Mucosa of descending colon (tissue), 3 donors: ENCODE results near the gene LRRIQ1. TPM values are rescaled to one million over a fixed set of nuclear protein-coding genes. Genes with fewer than 3 reads are reported as not detected.

ENCODE experiments used
- ATAC-seq: fragments of 200-7000 bp; cut with Tn5 transposase; one replicate; pipeline ENCODE4 v1.9.1; 2020; ENCODE audit warnings: mild to moderate bottlenecking, moderate library complexity
- DNase-seq, 3 donors: peaks; one replicate each; pipeline ENCODE4 v3.0.0-alpha.2; 2020
- H3K36me3 ChIP-seq: fragments of 200-600 bp; one replicate; pipeline ENCODE4 v1.8.0; 2021; ENCODE audit warnings: low read depth, mild to moderate bottlenecking
- H3K4me1 ChIP-seq: fragments of 200-600 bp; one replicate; pipeline ENCODE4 v1.8.0; 2021; ENCODE audit warnings: low read depth, mild to moderate bottlenecking
- H3K4me3 ChIP-seq: fragments of 200-600 bp; one replicate; pipeline ENCODE4 v1.8.0; 2021; ENCODE audit warnings: mild to moderate bottlenecking
- H3K9me3 ChIP-seq: fragments of 200-600 bp; one replicate; pipeline ENCODE4 v1.8.0; 2021; ENCODE audit warnings: mild to moderate bottlenecking
- intact Hi-C, 2 donors: fragments of 100-400 bp; cut with DNase I in 1 of 2; cut with micrococcal nuclease in 1 of 2; formaldehyde crosslinking; loops; one replicate each; pipeline versions ENCODE4 v1.11.0 to v1.11.1; 2022; cut with DNase I, micrococcal nuclease
- total RNA-seq, 3 donors: library from RNA; stranded (reverse); fragmentation: NEBNext Ultra II Directional in 2 of 3; extraction: Animal tissue kit (Norgen Biotek cat#: 25700) in 2 of 3; gene quantifications; one replicate each; pipeline versions ENCODE4 v1.2.1 to v1.2.4, GENCODE V29; 2021 to 2023
- TF ChIP-seq, protein P1 (sequence below): fragments of 200-600 bp; IDR thresholded peaks from one replicate; pipeline ENCODE4 v1.8.0; 2022; ENCODE audit warnings: antibody characterized with exemption, mild to moderate bottlenecking
- donor health status: DM: no; HTN: no; CAD: no; lungs with moderate emphysema.
- donor health status: DM: no; HTN: no; CAD: no.
- donor health status: DM: no; HTN: yes; CAD: no.

LRRIQ1 gene
- total RNA-seq, 3 donors from 2014 or later: 0.35 TPM; not detected in 2

- TF ChIP-seq, protein P1, sequence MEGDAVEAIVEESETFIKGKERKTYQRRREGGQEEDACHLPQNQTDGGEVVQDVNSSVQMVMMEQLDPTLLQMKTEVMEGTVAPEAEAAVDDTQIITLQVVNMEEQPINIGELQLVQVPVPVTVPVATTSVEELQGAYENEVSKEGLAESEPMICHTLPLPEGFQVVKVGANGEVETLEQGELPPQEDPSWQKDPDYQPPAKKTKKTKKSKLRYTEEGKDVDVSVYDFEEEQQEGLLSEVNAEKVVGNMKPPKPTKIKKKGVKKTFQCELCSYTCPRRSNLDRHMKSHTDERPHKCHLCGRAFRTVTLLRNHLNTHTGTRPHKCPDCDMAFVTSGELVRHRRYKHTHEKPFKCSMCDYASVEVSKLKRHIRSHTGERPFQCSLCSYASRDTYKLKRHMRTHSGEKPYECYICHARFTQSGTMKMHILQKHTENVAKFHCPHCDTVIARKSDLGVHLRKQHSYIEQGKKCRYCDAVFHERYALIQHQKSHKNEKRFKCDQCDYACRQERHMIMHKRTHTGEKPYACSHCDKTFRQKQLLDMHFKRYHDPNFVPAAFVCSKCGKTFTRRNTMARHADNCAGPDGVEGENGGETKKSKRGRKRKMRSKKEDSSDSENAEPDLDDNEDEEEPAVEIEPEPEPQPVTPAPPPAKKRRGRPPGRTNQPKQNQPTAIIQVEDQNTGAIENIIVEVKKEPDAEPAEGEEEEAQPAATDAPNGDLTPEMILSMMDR: no peak
- Histone ChIP-seq H3K4me1 (no peaks in the 10 kb centered on the region), H3K4me3 (no peak overlapping the region), H3K9me3 (no peaks in the 10 kb centered on the region), H3K36me3 (no peaks in the 10 kb centered on the region)
- intact Hi-C loops: no loop called here
- DNase-seq (no peak), ATAC-seq (no peak)
Observed at GRCh38 chr12:85244561-85244960, 208.4 kb downstream of the LRRIQ1 start.

- no peak for ATAC-seq
Observed at GRCh38 chr12:85253853-85254252, 217.7 kb downstream of the LRRIQ1 start.

DNA sequence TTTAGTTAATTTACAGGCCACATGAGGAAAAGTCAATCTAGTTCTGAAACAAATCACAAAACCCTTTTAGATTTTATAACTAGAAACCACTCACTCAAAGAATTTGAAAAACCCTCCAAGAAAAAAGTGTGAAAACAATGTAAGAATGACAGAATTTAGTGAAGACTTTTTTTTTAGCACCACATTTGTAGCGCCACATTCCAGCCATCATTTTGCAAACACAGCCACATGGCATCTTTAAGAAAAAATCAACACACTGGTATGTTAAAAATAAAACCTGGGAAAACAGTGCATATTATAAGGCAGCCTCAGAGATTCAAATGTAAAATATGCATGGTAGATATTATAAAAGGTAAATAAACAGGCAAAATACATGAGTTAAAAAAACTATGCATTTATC lies 221.5 kb downstream of the LRRIQ1 start:
- TF ChIP-seq, protein P1: no peak
- H3K4me3 ChIP-seq: no peak overlapping the region
- intact Hi-C loops: no loop called here
- no peaks in the 10 kb centered on the region for H3K4me1 ChIP-seq
- ATAC-seq (no peak), DNase-seq (no peak)
- no peaks in the 10 kb centered on the region for H3K36me3 ChIP-seq
- no peaks in the 10 kb centered on the region for H3K9me3 ChIP-seq

More at GRCh38 chr12:85253853-85254252, 217.7 kb downstream of the LRRIQ1 start:
- TF ChIP-seq, protein P1: no peak
- intact Hi-C loops: no loop called here
- H3K9me3 ChIP-seq: no peaks in the 10 kb centered on the region
- no peak for DNase-seq
- no peak overlapping the region for H3K4me3 ChIP-seq
- H3K36me3 ChIP-seq: no peaks in the 10 kb centered on the region
- no peaks in the 10 kb centered on the region for H3K4me1 ChIP-seq

- no peak for DNase-seq
- no peak for ATAC-seq
- Histone ChIP-seq H3K9me3 (no peaks in the 10 kb centered on the region), H3K4me3 (no peak overlapping the region), H3K36me3 (no peaks in the 10 kb centered on the region), H3K4me1 (no peaks in the 10 kb centered on the region)
- intact Hi-C loops: no loop called here
- TF ChIP-seq, protein P1: no peak
Observed at GRCh38 chr12:85260447-85260846, 224.3 kb downstream of the LRRIQ1 start.

- intact Hi-C loops: no loop called here
Observed at GRCh38 chr12:85260896-85261295, 224.7 kb downstream of the LRRIQ1 start.

More at GRCh38 chr12:85260896-85261295, 224.7 kb downstream of the LRRIQ1 start:
- H3K36me3 ChIP-seq: no peaks in the 10 kb centered on the region
- no peak overlapping the region for H3K4me3 ChIP-seq
- DNase-seq (no peak), ATAC-seq (no peak)
- H3K9me3 ChIP-seq: no peaks in the 10 kb centered on the region
- H3K4me1 ChIP-seq: no peaks in the 10 kb centered on the region
- TF ChIP-seq, protein P1: no peak
